ENCODE results near the gene HORMAD1. TPM values are rescaled to one million over a fixed set of nuclear protein-coding genes. Genes with fewer than 3 reads are reported as not detected.

Gene HORMAD1
- total RNA-seq, 4 donors from 2014 or later, result 0.67 to 0.93 TPM; not detected in 2

DNA sequence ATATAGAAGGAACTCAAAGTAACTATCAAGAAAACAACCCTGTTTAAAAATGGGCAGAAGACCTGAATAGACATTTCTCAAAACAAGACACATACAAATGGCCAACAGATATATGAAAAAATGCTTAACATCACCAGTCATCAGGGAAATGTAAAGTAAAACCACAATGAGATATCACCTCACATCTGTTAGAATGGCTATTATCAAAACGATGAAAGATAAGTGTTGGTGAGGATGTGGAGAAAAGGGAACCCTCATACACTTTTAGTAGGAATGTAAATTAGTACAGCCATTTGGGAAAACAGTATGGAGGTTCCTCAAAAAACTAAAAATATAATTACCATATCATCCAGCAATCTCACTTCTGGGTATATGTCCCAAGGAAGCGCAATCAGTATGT is 41.9 kb upstream of the HORMAD1 start:
- H3K27ac ChIP-seq, result no peak overlapping the region
- WGBS, 2 donors, result 90 to 91% methylated on average over 2 of the region's 2 CpGs

DNA sequence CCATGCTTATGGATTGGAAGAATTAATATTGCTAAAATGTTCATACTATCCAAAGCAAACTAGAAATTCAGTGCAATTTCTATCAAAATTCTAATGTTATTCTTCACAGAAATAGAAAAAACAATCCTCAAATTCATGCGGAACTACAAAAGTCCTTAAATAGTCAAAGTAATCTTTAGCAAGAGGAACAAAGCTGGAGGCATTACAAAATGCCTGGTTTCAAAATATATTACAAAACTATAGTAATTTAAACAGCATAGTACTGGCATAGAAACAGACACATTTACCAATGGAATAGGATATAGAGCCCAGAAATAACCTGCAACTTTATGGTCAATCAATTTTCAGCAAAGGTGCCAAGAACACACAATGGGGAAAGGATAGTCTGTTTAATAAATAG is 41.1 kb upstream of the HORMAD1 start:
- no peaks in the 10 kb centered on the region for H3K27me3 ChIP-seq
- intact Hi-C loops (cut with DNase I), result no loop called here
- H3K27ac ChIP-seq, result no peak overlapping the region
- 86 to 91% methylated on average over 1 of the region's 1 CpG for WGBS, 2 donors
- no peaks in the 10 kb centered on the region for H3K9me3 ChIP-seq
- no peak overlapping the region for H3K4me3 ChIP-seq (replicated peaks in 1 of 3)
- TF ChIP-seq POLR2A (IDR thresholded peaks at IDR 0.05), result no peak
- TF ChIP-seq, protein P1, sequence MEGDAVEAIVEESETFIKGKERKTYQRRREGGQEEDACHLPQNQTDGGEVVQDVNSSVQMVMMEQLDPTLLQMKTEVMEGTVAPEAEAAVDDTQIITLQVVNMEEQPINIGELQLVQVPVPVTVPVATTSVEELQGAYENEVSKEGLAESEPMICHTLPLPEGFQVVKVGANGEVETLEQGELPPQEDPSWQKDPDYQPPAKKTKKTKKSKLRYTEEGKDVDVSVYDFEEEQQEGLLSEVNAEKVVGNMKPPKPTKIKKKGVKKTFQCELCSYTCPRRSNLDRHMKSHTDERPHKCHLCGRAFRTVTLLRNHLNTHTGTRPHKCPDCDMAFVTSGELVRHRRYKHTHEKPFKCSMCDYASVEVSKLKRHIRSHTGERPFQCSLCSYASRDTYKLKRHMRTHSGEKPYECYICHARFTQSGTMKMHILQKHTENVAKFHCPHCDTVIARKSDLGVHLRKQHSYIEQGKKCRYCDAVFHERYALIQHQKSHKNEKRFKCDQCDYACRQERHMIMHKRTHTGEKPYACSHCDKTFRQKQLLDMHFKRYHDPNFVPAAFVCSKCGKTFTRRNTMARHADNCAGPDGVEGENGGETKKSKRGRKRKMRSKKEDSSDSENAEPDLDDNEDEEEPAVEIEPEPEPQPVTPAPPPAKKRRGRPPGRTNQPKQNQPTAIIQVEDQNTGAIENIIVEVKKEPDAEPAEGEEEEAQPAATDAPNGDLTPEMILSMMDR (IDR thresholded peaks at IDR 0.05), result no peak
- peaks cover 0 to 11% of the 10 kb centered on the region in 2 donors for H3K4me1 ChIP-seq
- H3K36me3 ChIP-seq, result no peaks in the 10 kb centered on the region
- no peak for DNase-seq

More for the DNA sequence above, 41.9 kb upstream of the HORMAD1 start:
- H3K4me3 ChIP-seq (replicated peaks in 1 of 3), result no peak overlapping the region
- intact Hi-C loops (cut with DNase I), result no loop called here
- DNase-seq, result no peak
- H3K27me3 ChIP-seq, result no peaks in the 10 kb centered on the region
- no peaks in the 10 kb centered on the region for H3K9me3 ChIP-seq
- no peaks in the 10 kb centered on the region for H3K36me3 ChIP-seq
- peaks cover 0 to 11% of the 10 kb centered on the region in 2 donors for H3K4me1 ChIP-seq
- TF ChIP-seq POLR2A (IDR thresholded peaks at IDR 0.05), result no peak
- TF ChIP-seq, protein P1 (IDR thresholded peaks at IDR 0.05), result no peak

DNA sequence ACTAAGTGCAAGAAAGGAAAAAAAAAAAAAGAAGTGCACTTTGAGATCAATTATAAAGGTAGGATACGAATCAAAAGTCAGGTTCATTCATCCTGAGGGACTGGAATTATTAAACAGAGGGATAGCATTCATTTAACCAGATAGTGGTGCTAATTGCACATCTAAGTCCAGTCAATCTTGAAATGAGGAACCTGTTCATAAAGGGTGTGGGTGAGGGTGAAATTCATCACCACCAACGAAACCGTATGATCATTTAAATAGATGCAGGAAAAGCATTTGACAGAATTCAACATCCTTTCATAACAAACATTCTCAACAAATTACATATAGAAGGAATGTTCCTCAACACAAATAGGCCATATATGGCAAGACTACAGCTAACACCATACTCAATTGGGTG is 39.3 kb upstream of the HORMAD1 start:
- no peak for DNase-seq
- Histone ChIP-seq H3K36me3 (no peaks in the 10 kb centered on the region), H3K4me3 (replicated peaks in 1 of 3) (no peak overlapping the region), H3K27ac (no peak overlapping the region), H3K9me3 (no peaks in the 10 kb centered on the region), H3K4me1 (peaks cover 0 to 11% of the 10 kb centered on the region in 2 donors), H3K27me3 (no peaks in the 10 kb centered on the region)
- 89% methylated on average over 3 of the region's 3 CpGs for WGBS, 2 donors
- intact Hi-C loops (cut with DNase I), result no loop called here
- no peak for TF ChIP-seq POLR2A (IDR thresholded peaks at IDR 0.05)
- TF ChIP-seq, protein P1 (IDR thresholded peaks at IDR 0.05), result no peak

DNA sequence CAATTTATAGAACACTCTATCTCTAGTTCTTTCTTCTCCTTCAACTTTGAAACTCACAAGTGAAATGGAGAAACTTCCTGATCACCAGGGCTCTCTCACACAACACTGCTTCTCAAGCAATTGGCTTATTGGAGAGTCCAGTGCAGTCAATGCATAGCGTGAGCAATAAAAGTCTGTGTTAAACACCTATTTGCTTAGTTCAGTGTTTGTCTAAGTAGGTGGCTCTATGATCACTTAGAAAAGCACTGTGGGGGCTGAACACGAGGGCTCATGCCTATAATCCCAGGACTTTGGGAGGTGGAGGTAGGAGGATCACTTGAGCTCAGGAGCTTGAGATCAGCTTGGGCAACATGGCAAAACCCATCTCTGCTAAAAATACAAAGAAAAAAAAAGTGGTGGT is 32.7 kb upstream of the HORMAD1 start:
- WGBS, 2 donors, result 88% methylated on average over 2 of the region's 2 CpGs
- intact Hi-C loops (cut with DNase I), result no loop called here
- H3K27ac ChIP-seq, result no peak overlapping the region
- no peaks in the 10 kb centered on the region for H3K9me3 ChIP-seq
- no peaks in the 10 kb centered on the region for H3K36me3 ChIP-seq
- no peak for DNase-seq
- H3K4me1 ChIP-seq, result no peaks in the 10 kb centered on the region
- H3K4me3 ChIP-seq (replicated peaks in 1 of 3), result no peak overlapping the region
- no peak for TF ChIP-seq POLR2A (IDR thresholded peaks at IDR 0.05)
- TF ChIP-seq, protein P1 (IDR thresholded peaks at IDR 0.05), result no peak
- H3K27me3 ChIP-seq, result no peaks in the 10 kb centered on the region

DNA sequence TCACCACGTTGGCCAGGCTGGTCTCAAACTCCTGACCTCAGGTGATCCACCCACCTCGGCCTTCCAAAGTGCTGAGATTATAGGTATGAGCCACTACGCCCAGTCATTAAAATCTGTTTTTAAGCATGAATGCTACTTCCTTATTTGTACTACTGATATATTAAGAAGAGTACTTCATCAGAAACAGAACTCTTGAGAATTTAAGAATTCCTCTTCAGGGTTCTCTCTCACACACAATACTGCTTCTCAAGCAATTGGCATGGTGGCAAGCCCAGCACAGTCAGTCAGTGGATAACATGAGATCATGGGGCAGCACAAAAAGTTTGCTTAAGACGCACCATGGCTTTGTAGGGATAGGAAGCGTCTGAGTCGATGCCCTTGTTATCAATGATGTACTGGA is 30.7 kb upstream of the HORMAD1 start:
- no peak overlapping the region for H3K4me3 ChIP-seq (replicated peaks in 1 of 3)
- H3K4me1 ChIP-seq, result no peaks in the 10 kb centered on the region
- no peaks in the 10 kb centered on the region for H3K36me3 ChIP-seq
- no peak for DNase-seq
- no peaks in the 10 kb centered on the region for H3K9me3 ChIP-seq
- TF ChIP-seq, protein P1 (IDR thresholded peaks at IDR 0.05), result no peak
- TF ChIP-seq POLR2A (IDR thresholded peaks at IDR 0.05), result no peak
- H3K27ac ChIP-seq, result no peak overlapping the region
- H3K27me3 ChIP-seq, result no peaks in the 10 kb centered on the region
- intact Hi-C loops (cut with DNase I), result no loop called here
- 78 to 81% methylated on average over 6 of the region's 6 CpGs for WGBS, 2 donors
